GM12872 (cell line): Measurements from ENCODE around the gene DCTPP1.

ENCODE experiments used
- CTCF ChIP-seq: IDR thresholded peaks from 3 replicates; pipeline ENCODE4 v1.5.1; 2011; ENCODE audit warnings: low read depth, mild to moderate bottlenecking, low read length, moderate library complexity; ENCODE audit not compliant: insufficient read depth

Gene DCTPP1

GRCh38 chr16:30457256-30457655 lies 27.4 kb upstream of the DCTPP1 start:
- TF ChIP-seq CTCF: no peak

GRCh38 chr16:30456302-30456701 lies 26.5 kb upstream of the DCTPP1 start:
- TF ChIP-seq CTCF: no peak

- TF ChIP-seq CTCF: no peak
Measured at GRCh38 chr16:30449116-30449435, 19.2 kb upstream of the DCTPP1 start.

- no peak for TF ChIP-seq CTCF
Measured at GRCh38 chr16:30447512-30448226, 17.8 kb upstream of the DCTPP1 start.

- TF ChIP-seq CTCF: no peak
Measured at GRCh38 chr16:30446203-30446595, 16.4 kb upstream of the DCTPP1 start.

- TF ChIP-seq CTCF: peak; percentile 45; the same call in 2 of the 3 replicates
Measured at GRCh38 chr16:30445408-30446202, 15.8 kb upstream of the DCTPP1 start, which contains the start of gene SEPHS2. SEPHS2 (minus strand) TSS chr16:30445874; CDS start chr16:30445727, 147 bp downstream.

GRCh38 chr16:30445149-30445407 lies 15.2 kb upstream of the DCTPP1 start:
- no peak for TF ChIP-seq CTCF
